ENCODE data around the gene TLNRD1.

GRCh38 chr15:81029414-81030300 lies 28.9 kb downstream of the TLNRD1 start:
- no peak for TF ChIP-seq CTCF (conservative IDR thresholded peaks at IDR 0.05)
- TF ChIP-seq EZH2 (IDR thresholded peaks at IDR 0.05; ENCODE audit: low read depth) = no peak

Measured in PC-9 (cell line).